DMS 273 (cell line): Measurements from ENCODE around the gene PPP1R14C.
"Not testable (repeated sequence)": the region's sequence is repeated elsewhere in the genome, so short reads cannot be mapped to it uniquely, and the experiment has no call there.

Experiments
- DNase-seq: peaks from one replicate; lab custom pipeline; 2025; ENCODE audit not compliant: unreplicated experiment; lab: John Stamatoyannopoulos, UW

The PPP1R14C gene

DNA sequence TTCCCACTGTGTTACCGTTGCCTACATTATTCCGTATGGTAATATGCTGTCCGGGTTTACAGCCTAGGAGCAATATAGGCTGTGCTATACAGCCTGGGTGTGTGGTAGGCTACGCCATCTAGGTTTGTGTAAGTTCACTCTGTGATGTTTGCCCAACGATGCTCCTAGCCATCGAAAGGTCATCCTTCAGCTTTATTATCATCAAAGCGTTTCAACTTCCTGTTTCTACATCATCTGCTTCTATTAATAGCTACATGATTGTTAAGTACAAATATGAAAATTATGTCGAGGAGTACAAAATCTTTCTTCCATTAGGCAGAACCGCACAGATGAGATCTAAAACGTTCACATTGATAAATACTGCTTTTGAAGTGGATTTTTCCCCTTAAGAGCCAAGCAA lies 69.9 kb downstream of the PPP1R14C start:
- no peak for DNase-seq

DNA sequence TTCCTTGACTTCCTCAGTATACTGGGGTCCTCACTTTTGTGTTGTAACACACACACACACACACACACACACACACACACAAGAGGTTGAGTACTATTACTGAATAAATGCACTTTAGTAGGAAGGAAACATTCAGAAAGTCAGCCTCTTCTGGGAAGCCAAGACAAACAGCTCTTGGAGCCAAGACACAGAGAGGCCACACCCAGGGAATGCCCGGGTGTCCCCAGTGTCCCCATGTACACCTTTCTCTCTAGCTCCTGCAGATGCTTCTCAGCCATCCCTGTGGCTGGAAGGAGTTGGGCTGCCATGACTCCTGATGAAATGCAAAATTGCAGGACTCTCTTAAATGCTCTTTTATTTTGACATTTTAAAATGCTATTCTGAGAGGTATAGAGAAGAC lies 70.5 kb downstream of the PPP1R14C start:
- DNase-seq: no peak

DNA sequence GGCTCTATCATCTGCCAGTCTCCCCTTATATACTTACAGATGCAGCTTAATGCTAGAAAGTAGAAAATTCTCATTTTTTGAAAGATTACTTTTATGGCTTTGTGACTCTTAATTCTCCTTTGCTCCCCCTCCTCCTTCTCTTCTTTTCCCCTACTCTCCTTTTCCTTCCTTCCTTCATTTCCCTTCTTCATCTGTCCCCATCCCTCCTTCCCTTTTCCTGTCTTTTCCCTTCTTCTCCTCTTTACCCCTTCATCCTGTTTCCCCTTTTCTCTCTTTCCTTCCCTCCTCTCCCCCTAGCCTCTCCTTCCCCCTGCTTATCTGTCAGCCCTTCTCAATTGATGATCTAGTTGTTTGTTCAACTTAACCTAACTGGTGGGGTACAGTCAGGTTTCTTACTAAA lies 71.5 kb downstream of the PPP1R14C start:
- no peak for DNase-seq

DNA sequence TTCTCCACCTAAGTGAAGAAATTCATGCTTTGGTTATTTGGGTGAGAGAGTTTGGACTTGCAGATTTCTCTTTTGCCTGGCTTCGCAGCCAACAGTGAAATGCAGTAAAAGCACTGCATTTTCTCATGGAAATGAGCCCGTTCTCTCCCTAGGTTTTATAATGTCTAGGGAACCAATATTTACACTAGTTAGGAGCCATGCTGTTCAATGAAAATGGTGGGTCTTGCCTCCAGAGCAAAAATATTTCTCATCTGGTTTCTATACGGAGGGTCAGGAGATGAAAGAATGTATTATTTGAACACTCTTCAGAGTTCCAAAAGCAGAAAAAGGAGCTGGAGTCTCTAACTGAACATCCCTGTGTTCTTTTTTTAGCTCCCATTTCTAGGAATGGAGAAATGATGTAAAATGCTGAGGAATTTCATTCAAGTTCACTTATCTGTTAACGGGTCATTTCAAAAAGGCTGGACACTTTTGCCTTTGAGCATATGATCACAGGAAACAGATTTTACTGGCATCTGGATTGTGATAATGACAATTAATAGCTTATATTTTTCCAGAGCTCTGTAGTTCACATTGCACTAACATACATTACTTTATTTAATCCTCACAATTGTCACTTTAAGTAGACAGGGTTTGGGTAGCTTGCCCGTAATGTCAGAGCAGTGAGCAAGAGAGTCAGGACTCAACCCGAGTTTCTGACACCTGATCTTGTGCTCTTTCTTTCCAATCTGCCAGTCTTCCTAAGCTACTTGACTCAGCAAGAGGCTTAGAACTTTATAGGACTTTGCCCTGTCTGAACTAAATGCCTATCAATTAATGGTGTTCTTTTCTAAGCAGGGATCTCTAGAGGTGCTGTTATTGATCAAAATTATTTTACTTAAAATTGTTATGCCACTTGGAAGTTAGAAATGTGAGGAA lies 78.0 kb downstream of the PPP1R14C start:
- peak; percentile 12 for DNase-seq

DNA sequence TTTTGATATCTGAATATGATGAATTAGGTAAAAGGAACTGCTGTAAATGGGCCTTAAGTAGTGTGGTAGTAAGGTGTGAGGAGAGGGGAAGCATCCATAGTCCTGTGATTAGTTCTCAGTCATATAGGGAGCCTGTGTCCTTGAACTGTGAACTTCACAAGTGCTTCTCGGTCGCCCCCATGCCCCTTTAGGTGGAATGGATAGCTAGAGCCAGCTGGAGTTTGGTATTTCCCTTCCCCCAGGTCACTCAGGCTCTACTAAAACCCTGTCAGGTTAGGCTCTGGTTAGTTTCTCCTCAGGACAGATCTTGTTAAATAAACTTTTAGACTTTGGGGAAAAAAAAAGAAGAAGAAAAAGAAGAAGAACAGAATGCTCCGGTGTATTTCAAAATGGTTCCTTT lies 82.0 kb downstream of the PPP1R14C start:
- DNase-seq: no peak

DNA sequence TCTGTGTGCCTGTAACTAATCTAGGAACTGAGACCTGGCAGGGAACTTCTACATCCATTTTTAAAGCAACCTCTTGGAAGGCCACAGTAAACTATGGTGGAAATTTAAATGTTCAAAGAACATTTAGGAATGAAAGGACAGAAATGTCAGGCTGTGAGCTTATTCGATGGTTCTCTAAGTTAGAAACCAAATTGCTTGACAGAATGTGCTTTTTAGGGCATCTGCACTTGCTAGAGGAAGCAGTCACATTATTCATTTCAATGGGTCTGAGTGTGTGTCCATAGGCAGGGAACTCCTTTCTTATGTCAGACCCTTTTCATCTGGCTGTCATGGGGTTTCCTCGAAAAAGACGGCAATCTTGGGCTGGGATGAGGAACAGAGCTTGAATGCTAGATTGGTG lies 84.4 kb downstream of the PPP1R14C start:
- DNase-seq: no peak

DNA sequence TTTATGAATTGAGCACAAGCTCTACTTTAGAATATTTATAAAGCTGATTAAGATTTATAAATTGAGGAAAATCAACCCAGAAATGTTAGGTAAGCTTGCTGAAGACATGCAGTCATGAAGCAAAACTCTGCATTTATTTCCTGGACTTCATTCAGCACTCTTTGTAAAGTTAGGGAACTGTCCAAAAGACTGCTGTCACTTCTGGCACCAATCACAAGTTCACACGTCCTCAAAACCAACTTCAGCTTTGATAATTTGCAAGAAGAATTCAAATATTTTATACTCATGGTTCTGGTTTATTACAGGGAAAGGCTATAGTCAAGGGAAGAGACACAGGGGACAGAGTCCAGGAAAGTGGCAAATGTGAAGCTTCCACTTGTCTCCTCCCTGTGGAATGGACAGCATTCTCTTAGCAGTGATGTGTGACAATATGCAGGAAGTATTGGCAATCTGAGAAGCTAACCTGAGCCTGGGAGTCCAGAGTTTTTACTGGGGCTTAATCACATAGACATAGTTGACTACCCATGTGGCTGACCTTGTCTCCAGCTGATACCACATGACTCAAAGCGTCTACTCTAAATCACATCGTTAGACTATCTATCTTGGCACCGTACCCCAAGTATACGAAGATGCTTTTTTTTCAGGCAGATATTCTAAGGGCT lies 85.4 kb downstream of the PPP1R14C start:
- DNase-seq: no peak

DNA sequence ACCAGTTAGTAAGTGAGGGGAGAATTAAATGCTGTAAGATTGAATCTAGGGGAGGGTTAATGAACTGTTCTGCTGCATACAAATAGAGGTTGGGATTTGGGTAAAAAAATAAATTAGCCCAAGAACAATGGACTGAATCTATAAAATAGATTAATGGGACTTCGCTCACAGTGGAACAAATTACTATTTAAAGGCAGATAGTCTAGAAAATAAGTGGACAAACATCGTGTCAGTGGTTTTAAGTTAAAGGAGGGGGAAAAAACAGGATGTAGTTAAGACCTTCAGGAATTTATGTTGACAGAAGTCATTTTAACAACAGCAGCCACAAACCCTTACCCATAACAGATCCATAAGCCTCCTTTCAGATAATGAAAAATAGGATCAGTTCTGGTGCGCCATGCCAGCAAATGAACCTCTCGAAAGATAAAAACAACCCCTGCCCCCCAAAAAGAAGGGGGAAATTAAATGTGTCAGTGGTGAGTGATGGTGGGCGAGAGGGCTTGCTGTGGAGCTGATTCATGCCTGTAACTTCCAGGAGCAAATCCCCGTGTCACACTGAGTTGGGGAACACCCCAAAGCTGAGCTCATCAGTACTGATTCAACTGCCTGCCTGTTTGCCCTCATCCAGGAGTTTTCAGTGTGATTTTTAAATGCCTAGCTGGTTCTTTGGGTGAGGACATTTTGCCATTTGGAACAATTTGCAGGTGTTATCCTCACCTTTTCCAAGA lies 86.8 kb downstream of the PPP1R14C start:
- no peak for DNase-seq

DNA sequence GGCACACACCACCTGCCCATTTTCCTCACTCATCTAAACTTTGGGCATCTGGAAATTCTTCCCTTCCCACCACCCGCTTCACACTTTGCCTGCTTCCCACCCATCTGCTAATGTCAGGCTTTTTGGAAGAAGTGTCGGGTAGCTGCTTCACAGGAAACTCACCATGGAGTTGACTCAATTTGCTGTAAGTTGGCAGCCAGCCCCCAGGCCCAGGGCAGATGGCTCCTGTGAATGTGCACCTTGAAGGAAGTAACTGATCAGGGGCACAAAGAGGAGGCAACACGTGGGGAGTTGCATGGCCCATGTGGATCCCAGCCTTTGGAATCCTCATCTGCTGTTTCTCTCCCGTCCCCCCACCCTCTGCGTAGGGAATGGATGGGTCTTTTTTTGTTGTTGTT lies 87.3 kb downstream of the PPP1R14C start:
- peak; percentile 88 for DNase-seq

DNA sequence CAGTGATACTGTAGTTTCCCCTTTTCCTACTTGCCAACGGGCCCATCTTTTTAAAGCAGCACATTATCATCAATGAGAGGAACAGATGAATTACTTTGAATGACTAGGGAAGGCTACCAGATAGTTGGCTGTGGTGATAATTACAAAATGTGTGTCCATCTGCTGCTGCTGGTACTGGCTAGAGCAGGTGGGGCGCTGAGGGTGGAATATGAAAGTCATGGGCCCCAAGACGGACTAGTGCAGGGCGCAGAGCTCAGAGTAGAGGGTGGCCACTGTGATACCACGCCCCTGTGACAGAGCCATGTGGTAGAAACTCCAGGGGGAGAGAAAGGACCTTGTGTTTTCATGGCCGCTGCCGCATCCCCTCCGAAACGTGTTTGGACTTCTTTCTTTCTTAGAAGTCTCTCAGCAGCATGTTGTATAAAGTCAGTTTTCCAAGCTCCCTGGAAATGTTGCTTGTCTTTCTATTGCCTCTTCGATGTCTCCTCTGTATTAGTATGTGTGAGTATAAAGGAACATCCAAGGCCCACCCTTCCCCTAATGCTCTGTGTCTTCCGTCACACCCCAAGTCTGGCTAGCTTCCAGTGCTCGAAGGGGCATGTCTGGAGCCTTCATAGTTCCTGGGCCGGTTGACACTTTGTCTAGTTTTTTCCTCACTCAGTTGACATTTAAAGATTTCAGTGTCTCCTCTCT lies 88.1 kb downstream of the PPP1R14C start:
- DNase-seq: peak; percentile 75

DNA sequence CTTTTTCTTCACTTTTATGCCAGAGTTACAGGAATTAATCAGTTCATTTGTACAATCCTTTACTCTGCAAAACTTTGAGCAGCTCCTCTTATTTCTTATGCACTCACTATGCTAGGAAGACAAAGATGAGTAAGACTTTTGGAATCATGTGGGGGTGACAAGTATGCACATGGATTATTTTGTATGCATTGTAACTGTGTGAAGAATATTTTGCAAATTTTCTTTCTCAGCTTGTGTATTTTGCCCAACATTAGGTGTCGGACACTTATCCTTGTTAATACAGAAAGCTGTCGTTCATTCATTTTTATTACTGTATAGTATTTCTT lies 88.6 kb downstream of the PPP1R14C start:
- no peak for DNase-seq

DNA sequence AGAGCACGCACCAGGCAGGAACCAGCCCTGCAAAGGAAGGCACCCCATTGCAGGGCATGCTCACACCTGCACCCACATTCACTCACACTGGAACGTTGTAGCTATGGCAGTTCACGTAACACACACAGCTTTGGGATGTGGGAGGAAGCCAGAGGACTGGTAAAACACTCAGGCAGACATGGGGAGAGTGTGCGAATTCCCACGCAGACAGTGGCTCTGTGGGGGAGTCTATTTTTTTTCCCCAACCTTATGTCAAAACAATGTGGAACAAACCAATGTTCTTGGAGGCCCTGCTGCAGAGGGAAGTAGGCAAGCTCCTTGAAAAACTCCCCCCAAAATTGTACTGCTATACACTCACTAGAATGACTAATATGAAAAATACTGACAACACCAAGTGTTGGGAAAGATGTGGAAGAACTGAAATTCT lies 91.0 kb downstream of the PPP1R14C start:
- no peak for DNase-seq

DNA sequence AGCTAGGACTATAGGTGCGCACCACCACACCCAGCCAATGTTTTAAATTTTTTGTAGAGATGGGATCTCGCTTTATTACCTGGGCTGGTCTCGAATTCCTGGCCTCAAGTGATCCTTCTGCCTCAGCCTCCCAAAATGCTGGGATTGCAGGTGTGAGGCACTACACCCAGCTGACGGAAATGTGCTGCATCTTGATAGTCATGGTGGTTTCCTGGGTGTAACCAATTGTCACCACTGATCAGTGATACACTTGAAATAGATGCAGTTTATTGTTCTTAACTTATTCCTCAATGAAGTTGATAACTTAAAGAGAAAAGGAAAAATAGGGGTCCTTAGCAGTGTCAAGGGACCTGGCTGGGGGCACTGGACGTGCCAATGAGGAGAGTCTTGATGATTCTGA lies 92.4 kb downstream of the PPP1R14C start:
- DNase-seq: no peak

DNA sequence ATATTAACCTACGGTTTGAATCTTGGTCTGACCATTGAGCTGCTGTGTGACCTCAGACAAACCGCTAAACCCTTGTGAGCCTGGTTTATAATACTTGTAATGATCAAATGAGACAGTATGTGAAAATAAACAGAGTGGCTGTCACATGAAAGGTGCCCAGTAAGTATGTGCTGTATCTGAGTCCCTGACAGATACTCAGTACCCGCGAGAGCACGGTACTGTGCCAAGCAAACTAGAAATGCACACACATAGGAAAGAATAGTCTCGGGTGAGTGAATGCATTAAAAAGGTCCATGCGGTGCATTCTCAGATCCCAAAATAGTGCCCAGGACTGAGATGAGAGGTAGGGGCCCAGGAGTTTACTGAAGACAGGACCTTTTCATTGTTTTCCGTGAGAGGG lies 93.3 kb downstream of the PPP1R14C start:
- DNase-seq: no peak

DNA sequence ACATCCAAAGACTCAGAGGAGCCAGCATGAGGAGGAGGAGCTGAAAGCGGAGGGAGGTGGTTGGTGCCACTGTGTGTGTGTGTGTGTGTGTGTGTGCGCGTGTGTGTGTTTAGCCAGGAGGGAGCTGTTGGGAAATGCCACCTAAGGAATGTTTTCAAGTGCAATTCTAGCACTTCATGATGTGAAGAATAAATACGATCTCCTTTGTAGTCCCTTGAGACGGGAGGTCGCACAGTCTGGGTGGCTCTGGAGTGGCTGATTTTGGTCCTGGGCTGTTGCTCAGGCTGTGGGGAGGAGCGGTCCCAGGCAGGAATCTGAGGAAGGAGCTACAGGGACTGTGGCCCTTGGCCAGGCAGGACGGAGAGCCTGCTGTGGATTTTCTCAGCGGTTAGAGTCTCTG lies 93.7 kb downstream of the PPP1R14C start:
- no peak for DNase-seq

DNA sequence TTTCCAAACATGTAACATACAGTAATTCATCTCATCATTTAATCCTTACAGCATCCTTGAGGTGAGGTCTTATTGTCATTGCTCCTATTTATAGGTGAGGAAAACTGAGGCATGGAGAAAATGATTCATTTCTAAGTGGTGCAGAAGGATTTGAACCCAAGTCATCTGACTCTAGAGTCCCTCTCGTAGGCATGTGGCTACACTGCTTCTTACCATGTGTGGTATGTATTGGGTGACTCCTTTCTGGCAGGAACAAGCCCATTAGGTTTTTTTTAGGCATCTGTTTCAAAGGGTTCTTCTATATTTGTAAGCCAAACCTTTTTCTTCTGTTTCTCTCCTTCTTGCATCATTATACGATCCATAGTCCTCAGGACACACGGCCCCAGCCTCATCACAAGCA lies 94.8 kb downstream of the PPP1R14C start:
- DNase-seq: peak; percentile 38

DNA sequence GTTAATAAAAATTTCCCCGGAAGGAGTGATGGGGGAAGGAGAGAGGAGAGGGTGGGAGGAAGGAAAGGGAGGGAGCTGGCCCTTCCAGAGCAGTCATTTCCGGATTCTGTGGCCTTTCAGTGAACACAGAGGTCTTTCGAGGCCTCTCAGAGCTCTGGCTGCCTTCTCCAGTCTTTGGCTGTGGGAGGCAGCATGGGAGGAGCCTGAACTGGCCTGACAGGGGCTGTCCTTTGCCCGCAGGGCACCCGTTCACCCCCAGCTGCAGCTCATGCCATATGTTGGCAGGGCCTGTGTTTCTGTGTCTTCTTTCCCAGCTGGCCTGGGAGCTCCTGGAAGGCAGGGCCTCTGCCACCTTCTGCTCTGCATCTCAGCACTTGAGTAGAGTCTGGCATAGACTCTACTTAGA lies 95.5 kb downstream of the PPP1R14C start:
- DNase-seq: peak; percentile 96

DNA sequence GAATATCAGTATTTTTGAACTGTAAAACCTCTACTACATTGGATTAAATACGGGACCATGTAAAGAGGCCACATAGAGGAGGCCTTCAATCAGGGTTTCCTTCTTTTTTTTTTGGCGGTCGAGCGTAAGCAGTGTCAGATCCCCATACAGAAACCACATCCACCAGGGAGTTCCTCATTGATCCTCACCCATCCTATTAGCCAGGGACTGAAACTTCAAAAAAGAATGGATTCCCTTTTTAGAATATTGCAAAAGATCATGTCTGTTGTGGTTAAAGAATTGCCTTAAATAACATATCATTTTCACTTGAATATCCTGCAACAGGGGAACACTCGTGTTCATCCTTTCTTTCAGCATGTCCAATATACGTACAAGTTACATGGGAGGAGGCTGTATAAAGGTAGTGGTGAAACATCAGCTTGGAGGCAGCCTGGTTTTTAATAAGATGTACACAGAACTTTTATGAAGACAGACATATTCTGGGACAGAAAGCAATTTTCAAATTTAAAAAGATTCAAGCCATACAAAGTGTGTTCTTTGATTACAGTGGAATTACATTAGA lies 96.1 kb downstream of the PPP1R14C start:
- DNase-seq: no peak

DNA sequence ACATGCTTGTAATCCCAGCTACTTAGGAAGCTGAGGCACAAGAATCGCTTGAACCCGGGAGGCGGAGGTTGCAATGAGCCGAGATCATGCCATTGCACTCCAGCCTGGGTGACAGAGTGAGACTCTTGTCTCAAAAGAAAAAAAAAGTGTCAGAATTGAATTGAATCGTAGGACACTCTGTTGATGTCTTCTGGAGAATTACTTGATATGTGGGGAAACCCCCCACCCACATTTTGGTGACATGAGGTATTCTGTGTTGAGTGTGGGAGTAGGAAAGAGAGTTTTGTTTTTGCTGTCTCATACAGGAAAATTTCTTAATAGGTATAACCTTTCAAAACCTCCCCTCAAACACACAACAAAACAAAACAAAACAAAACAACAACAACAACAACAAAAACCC lies 98.9 kb downstream of the PPP1R14C start:
- DNase-seq: not testable (repeated sequence)

DNA sequence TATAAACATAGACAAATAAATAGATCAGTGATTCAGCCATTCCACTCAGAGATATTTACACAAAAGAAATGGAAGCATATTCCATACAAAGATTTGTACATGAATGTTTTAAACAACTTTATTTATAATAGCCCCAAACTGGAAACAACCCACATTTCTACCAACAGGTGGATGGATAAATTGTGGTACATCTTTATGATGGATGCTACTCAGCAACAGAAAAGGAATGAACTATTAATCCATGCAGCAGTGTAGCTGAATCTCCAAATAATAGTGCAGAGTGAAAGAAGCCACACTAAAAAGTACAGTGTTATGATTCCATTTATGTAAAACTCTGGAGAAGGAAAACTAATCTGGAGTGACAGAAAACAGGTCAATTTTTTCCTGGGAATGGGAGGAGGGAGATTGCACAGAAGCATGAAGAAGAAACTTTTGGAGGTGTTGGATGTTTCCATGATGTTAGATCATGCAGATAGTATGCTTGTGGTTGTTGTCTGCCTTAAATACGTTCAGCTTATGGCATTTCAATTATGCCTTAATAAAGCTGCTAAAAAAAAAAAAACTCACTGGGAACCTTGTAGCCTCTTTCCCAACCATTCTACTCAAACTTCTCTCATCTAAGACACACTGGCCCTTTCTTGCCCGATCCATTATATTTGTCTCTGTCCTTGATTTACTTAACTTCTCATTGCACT lies 100.9 kb downstream of the PPP1R14C start:
- DNase-seq: no peak
